K562 (cell line): ENCODE measurements around the gene MYO7A. TPM values are rescaled to one million over a fixed set of nuclear protein-coding genes. Genes with fewer than 3 reads are reported as not detected.

Experiments used
- CBX3 ChIP-seq, 2 experiments: IDR thresholded peaks; 1 replicate in 1 of 2; 2 replicates in 1 of 2; pipeline ENCODE4 v1.6.1; 2012; ENCODE audit warnings: inconsistent platforms in 2 of 2, low read length in 2 of 2, borderline replicate concordance in 1 of 2, control low read depth in 1 of 2
- CTCF ChIP-seq, 3 experiments: IDR thresholded peaks in 2 of 3; conservative IDR thresholded peaks in 1 of 3; 2 replicates each; pipeline ENCODE4 v1.5.1; 2011 to 2012; ENCODE audit warnings: low read length in 3 of 3, mild to moderate bottlenecking in 3 of 3, control low read depth in 2 of 3, improper control_type of control experiment in 1 of 3, inconsistent platforms in 1 of 3, low read depth in 1 of 3, mixed read lengths in 1 of 3, moderate library complexity in 1 of 3; ENCODE audit not compliant: insufficient read depth in 2 of 3
- NCOA1 ChIP-seq: fragments of 450-650 bp; IDR thresholded peaks from 2 replicates; pipeline ENCODE4 v1.6.1; 2016; ENCODE audit warnings: low read depth
- RNF219 ChIP-seq: fragments of 250-450 bp; sonication (Bioruptor Pico); IDR thresholded peaks from 2 replicates; pipeline ENCODE4 v1.5.0; 2022; ENCODE audit warnings: mild to moderate bottlenecking
- USF2 ChIP-seq: sonication (generic); formaldehyde crosslinking; IDR thresholded peaks from 2 replicates; pipeline ENCODE4 v1.5.0; 2020; ENCODE audit warnings: missing genetic modification reagents
- polyA plus RNA-seq, 8 experiments: library from polyadenylated mRNA; depleted of rRNA in 4 of 8; stranded (reverse) in 5 of 8; unstranded in 3 of 8; fragments of >200 nt; fragmentation: Nextera tagmentation in 2 of 8; fragmentation: Illumina TruSeq in 1 of 8; extraction: Ambion mirVana in 2 of 8; extraction: Trizol in 1 of 8; gene quantifications; 2 replicates each; pipeline versions ENCODE4 v1.2.1 to v1.2.3, GENCODE V29; 2011 to 2014; ENCODE audit warnings: inconsistent platforms in 1 of 8, missing spikeins in 1 of 8
- total RNA-seq, 7 experiments: library from RNA; depleted of rRNA in 6 of 7; stranded (reverse); fragments of >200 nt in 6 of 7; fragmentation: Illumina TruSeq in 2 of 7; extraction: Trizol in 2 of 7; gene quantifications; 2 replicates each; pipeline versions ENCODE4 v1.2.1 to v1.2.3, GENCODE V29; 2011 to 2021; ENCODE audit warnings: low replicate concordance in 1 of 7

Gene MYO7A
- total and polyA plus RNA-seq, 9 of the 15 experiments (the other 6 are each of a cell fraction or from before 2014, with no cell fraction given), result 0.01 to 0.11 (median 0.07) TPM; not detected in 1

GRCh38 chr11:77115181-77115611, 12.8 kb upstream of the MYO7A start (continued):
- peak; percentile 35 to 47 (median 38); a peak in 5 of 6 replicates for TF ChIP-seq CTCF (IDR thresholded peaks at IDR 0.05 in 2 of 3, conservative IDR thresholded peaks at IDR 0.05 in 1 of 3; ENCODE audit: insufficient read depth in 2 of 3, low read depth in 1 of 3, low read length in 3 of 3)
- 0 out of 2 replicates have a peak, but pooled peaks have one; percentile 4 for TF ChIP-seq USF2
- TF ChIP-seq CBX3 (IDR thresholded peaks at IDR 0.05; ENCODE audit: borderline replicate concordance in 1 of 2, low read length in 2 of 2), result no peak
- no peak for TF ChIP-seq NCOA1
- TF ChIP-seq RNF219 (CRISPR knock-in tag), result no peak
